ENCODE measurements around the gene RUNX3.

The RUNX3 gene

DNA sequence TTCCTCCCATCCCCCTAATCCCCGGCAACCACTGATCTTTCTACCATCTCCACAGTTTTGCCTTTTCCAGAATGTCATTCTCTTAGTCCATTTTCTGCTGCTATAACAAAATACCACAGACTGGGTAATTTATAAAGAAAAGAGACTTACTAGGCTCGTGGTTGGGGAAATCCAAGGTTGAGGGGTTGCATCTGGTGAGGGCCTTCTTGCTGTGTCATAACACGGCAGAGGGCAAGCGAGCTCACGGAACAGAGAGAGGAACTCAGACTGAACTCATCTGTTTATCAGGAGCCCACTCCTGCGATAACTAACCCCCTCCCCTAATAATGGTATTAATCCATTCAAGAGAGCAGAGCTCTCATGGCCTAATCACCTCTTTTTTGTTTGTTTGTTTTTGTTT, 52.0 kb downstream of the RUNX3 start:
- DNase-seq: no peak

DNA sequence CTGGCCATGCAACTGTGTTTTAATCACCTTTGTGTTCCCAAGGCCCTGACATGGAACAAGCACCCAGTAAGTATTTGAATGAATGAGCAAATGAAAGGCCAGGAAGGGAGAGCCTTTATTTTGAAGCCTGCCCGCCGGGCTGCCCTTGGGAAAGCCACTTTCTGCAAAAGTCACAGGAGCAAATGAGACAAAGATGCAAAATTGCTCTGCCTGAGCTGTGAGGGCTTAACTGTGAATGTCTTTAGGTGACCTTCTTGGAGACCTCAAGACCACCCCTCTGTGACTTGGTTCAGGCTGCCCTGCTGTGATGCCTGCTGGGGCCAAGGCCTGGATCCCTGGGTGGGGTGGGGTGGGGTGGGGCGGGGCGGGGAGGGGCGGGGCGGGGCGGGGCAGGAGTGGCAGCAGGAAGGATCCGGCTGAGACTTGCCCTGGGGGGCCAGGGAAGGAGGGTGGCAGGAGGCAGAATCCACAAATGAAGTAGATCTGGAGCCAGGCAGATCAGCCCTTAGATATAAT, 54.0 kb downstream of the RUNX3 start:
- no peak for DNase-seq

DNA sequence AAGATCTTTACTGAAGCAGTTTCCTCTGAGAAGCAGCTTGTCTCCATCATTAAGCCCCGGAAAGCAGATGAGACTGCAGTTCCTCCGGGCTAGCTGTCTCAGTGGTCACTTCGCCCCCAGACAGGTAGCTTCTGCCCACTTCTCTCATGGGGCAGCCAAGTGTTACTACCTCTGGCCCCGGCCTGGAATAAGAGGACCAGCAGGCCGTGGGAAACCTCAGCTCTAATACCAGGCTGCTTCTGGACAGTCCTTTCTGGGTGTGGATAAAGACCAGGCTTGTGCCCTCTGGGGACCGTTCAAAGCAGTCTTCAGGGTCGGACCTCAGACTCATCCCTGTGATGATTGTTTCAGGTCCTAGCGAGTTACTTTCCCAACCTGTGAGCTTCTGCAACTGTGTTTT, 54.8 kb downstream of the RUNX3 start:
- no peak for DNase-seq

DNA sequence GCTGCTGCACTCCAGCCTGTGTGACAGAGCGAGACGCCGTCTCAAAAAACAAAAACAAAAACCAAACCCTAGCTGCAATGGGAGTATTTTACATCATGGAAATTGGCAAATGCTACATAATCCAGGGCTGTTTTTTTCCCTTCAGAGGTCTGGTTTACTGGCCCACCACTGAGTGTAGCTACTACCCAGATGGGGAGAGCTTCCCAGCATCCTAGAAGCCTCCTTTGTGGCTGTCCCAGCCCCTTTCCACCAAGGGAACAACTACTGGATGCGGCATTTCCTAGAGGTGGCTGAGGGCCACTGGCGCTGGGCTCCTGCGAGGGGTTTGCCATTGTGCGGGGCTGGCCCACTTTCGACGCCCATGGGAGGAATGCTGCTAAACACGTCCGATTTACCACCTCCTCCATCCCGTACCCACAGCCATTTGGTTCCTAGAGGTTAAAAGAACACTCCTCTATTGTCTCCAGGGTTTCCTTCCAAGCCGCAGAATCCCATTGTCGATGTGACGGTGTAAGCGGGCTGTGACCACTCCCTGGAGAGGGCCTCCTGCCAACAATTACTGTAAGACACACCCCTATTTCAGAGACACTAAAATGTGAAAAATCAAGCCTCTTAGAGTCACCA, 55.4 kb downstream of the RUNX3 start:
- DNase-seq: no peak

DNA sequence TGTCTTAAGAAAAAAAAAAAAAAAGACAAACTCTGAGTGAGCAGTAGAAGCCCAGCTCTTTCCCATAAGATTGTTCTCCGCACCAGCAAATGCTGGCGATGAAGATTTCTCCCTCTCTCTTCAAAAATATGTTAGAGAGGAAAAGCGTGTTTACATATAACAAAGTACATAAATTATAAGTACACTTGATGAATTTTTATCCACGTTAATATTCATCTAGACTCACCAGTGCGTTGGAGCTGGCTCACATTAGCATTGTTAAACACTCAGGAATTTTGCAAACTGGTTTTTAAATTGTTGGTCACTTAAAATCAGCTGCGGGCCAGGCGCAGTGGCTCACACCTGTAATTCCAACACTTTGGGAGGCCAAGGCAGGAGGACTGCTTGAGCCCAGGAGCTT, 56.0 kb downstream of the RUNX3 start:
- no peak for DNase-seq

DNA sequence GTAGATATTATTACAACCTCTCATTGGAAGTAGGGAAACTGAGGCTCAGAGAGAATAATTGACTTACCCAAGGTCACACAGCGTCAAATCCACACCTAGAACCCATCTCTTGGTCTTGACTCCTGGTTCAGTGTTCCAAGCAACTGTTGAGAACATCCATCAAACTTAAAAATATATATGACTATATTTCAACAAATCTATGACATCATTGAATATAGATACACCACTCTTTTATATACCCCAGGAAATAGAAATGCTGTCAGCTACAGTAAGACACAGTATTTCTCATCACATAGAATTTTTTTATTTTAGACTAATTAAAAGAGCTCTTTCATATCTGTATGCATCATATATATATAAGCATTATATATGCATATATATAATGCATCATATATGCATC, 56.9 kb downstream of the RUNX3 start:
- DNase-seq: no peak

DNA sequence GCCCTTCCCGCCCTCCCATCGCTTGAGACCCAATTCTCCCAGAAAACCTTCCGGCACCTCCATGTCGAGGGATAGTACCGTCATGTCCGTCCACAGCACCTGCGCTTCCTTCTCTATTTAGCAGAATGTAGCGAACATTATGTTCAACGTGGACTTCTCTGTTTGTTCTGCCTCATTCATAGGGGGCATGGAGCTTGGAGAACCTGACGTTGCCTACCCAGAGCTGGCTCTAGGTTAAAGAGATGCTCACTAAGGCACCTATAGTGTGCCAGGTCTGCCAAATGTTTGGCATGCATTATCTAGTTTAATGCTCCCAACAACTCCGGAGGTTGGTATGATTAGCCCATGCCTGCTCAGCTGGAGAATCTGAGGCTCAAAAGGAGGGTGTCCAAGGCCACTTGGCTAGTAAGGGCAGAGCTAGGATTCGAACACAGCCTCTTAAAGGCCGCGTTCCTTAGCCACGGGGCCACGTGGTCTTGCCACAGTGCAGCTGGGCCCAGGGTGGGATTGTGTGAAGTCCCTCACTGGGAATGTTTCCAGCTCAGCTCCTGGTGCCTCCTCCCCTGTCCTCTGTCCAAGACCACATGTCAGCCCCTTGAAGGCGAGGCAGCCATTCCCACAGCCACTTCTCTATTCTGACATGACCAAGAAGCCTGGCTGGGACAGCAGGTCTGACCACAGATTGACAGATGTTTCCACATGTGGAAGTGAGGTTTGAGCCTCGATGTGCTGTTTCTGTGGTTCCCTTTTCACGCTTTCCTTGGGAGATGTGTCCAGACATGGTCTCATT, 57.8 kb downstream of the RUNX3 start:
- no peak for DNase-seq

DNA sequence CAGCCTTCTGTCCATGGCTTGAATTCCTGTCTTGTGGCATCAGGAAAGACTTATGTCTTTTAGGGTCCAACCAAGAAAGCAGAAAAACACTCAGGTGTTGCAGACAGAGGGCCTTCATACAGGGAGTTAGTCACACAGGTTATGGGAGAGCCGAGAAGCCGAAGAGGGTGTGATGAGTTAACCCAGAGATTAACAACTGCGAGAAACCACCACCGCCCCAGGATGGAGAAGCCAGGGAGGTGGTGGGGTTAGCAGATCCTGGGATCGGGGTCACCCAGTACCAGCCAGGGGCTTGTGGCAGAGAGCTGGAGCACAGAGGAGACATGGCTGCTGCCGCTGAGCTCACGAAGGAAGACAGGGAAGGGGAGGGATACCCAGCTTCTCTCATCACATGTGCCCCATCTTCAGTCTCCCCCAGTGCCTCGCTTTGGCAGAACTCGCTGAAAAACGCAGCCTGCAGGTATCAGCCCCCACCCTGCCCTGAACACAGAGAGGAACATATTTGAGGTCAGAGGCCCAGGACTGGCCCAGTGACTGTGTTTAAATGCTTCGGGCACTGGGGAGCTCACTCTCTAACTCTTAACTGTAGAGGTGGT, 58.7 kb downstream of the RUNX3 start:
- DNase-seq: no peak

DNA sequence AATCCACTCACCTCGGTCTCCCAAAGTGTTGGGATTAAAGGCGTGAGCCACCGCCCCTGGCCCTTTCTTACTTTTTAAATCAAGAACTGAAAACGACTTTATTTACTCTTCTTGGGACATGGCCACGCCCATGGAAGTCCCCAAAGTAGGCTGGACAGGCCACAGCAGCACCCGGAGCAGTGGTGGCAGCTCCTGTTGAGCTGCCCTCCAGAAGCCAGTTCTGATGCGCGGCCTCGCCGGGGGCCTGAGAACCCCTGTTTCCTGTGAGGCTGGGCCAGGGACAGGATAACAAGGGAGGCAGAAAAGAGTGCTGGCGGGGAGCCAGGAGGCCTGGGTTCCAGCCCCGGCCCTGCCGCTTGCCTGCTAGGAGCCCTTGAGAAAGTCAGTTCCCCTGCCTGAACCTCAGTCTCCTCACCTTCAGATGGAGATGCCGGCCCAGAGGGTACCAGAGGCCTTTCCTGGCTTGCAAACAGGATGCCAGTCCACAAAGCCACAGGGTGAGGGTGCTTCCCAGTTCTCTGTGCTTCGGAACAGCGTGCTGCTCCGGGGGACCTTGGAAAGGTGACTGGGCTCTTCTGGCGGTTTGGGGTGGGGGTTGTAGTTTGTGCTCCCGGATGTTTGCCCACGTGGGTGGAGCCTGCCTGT, 59.4 kb downstream of the RUNX3 start:
- DNase-seq: no peak

DNA sequence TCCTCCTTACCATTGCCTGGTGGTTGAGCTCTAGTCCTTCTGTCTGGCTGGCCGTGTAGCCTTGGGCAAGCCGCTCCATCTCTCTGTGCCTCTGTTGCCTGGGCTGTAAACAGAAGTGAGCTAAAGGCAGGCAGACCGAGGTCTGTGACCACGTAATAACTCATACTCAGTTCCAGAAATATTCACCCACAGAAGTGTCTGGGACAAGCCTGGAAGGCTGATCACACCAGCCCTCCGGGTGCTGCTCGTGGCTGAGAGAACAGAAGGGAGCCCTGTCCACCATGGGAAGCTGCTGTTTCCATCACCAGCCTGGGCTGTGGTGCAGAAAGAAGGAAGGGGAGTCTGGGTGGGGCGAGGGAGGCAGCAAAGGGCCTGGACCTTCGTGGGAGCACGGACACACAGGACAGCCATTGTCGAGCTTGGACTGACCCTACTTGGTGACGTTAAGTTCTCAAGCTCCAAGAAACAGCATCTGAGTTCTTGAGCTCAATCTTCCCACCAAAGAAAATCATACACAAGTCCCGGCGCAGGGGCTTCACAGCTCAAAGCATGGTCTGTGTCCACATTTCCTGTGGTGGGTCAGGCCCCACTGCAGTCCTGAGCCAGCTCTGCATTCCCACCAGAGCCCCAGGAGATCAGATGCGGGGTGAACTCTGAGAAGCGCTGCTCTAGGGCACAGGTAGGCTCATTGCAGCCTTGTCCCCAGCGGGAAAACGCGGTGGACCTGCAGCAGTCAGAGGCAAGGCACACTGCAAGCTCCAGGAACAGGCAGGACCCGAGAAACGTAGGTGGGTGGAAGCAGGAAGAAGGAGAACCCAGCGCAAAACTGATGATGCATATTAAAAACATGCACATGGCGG, 61.8 kb downstream of the RUNX3 start:
- no peak for DNase-seq

DNA sequence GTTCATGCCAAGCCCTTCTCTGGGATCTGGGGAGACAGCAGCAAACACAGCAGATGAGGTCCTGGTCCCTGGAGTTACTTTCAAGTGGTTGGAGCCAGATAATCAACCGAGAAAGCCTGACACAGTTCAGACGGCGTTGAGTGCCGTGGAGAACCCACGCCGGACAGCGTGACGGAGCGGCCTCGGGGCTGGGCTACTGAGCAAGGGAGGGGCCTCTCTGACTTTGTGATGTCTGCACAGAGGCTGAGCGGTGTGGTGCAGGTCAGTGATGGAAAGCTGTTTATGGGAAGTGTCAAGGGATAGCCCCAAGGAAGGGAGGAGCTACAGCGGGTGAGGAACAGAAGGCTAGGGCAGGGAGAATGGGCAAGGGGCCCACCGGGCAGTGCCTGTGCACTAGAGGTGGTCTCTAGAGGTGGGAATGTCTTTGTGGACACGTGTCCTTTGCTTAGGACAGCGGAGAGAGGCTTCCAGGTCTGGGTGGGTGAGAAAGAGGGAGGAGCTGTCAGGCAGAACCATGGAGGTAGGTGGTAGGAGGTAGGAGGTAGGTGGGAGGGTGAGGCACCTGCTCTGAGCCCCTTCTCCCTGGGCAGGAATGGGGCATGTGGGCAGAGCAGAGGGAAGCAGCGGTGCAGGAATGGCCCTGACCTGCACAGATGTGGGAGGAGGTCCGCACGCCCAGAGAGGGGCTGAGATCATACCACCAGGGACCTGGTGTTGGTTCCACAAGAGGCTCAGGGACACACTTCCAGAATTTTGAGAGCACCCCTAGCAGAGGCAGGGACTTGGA, 62.8 kb downstream of the RUNX3 start:
- no peak for DNase-seq

DNA sequence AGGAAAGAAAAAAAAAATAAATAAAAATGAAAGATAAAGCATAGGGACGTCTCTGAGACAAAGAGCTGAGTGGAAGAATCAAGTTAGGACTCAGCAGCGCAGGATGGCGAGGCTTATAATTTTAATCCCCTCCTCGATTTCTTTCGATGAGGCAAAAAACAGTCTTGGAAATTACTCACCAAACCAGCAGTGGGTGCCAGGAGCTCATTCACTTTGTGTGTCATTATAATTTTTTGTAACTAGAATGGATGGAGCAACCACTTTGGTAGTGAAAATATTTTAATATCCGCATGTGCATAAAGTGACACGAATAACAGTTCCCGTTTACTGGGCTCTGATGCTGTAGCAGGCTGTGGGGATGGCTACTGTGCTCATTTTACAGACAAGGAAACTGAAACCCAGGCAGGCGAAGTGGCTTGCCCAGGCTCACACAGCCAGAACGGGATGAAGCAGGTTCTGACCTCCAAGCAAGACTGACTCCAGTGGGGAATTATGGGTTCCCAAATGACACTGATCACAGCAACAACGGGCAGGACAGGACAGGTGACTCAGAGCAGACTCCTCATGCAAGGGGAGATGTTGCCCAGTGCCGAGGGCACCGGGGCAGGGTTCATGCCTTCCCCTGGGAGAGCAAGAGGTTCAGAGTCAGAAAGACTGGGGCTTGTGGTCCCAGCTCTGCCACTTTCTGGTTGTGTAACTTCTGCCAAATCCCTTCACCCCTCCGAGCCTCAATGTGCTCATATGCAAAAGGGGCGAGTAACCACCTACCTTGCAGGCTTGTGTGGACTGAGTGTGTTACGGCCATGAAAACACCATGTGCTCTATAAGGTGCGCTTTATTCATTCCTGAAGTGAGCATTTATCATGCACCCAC, 63.6 kb downstream of the RUNX3 start:
- no peak for DNase-seq

DNA sequence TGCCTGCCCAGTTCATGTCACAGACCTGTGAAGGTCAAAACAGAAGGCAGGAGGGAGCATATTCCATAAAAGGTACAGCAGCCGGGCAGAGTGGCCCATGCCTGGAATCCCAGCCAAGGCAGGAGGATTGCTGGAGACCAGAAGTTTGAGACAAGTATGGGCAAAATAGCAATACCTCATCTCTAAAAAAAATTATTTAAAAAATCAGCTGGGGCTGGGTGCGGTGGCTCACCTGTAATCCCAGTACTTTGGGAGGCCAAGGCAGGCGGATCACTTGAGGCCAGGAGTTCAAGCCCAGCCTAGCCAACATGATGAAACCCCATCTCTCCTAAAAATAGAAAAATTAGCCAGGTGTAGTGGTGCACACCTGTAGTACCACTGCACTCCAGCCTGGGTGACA, 64.5 kb downstream of the RUNX3 start:
- no peak for DNase-seq

DNA sequence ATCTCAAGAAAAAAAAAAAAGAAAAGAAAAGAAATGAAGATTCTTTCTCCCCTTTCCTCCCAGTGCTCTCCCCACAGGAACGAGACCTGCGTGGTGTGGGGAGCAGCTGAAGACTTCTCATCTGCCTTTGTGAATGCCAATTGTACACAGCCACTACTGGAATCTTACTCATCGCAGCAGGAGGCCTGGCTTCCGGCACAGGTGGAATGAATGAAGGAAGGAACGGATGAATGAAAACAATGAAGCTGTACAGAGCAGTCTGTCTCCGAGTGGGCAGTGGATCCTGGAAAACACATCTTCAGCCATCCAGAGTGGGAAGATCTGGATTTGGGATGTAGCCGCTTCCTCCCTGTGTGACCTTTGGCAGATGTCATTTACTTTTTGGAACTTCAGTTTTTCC, 64.9 kb downstream of the RUNX3 start:
- DNase-seq: no peak

DNA sequence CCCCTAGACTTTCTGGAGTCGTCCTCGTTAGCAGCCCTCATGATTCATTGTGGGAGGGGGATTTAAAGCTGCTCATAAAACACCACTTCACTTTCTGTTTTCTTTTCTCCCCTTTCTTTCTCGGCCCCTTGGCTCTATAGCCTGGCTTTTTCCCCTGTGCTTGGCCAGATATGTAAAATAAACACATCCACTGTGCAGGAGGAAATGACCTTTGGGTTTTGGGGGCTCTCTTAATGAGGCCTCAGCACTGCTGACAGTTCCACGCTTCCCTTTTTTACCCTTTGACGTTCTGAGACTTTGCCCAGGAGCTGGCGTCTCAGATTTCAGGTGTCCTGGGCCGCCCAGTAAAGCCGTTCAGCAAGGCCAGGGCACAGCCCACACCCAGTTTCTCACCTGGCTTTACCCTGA, 65.7 kb downstream of the RUNX3 start:
- peak; percentile 16 for DNase-seq

DNA sequence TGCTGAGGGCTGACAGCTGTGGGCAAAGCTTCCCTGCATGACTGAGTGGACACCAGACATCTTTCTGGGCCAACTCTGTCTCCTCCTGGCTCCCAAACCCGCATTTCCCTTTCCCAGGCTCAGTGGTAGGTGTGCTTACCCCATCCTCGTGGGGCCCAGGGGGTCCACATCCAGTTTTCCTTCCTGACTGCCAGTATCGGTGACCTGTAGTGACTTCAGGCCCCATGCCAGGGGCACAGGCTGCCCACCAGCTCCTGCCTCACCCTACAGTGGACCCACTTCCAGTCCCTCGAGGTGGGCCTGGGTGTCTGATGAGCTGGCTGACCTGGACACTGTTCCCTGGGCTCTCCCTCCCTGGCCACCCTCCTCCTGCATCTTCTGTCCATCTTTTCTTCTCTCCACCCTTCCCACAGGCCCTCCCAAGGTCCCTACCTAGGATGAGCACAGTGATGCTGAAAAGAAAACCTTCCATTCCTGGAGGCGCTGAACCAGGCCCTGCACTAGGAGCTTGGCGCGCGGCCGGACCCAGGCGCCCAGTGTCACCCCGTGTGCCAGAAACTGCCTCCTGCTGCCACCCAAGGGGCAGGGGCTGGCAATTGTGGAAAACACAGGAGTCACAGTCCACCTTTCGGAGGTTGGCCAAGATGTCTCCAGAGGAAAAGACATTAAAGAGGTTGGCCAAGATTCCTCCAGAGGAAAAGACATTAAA, 67.1 kb downstream of the RUNX3 start:
- DNase-seq: no peak

DNA sequence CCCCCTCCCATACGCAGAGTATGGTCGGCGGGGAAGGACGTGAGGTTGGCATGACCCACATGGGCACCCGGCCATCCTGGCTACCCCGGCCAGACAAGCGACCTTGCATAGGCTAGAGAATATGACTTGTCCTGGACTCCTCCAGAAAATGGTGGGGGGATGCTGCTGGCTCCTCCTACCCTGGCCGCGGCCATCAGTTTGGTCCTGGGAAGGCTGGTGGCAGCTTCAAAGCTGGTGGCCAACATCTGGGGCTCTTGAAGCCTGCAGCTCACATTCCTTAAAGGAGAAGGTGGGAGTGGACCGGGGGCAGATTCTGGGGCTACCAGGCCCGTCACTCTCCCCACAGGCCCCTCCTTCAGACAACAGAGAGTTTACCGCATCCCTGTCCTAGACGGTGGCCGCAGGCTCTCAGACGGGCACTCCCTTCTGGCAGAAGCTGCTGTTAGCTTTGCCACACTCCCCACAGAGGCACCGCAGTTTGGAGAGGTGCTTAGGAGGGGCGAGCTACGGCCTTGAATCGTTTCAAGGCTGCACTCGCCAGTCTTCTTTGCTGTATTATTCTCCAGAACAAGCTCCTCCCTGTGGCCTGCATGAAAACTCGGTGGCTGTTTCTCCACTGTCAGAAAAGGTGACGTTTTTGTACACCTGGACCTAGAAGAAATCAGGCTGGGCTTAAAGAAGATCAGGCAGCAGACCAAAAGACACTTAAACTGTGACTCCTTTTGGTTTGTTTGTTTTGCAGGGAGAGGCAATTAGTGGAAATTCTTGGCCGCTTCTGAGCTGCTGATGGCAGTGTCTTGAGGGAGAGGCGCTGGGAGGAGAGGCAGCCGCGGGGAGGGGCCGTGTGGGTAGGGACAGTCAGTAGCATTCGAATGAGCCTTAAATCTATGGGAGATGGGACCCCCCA, 68.0 kb downstream of the RUNX3 start:
- peak; percentile 38 for DNase-seq

DNA sequence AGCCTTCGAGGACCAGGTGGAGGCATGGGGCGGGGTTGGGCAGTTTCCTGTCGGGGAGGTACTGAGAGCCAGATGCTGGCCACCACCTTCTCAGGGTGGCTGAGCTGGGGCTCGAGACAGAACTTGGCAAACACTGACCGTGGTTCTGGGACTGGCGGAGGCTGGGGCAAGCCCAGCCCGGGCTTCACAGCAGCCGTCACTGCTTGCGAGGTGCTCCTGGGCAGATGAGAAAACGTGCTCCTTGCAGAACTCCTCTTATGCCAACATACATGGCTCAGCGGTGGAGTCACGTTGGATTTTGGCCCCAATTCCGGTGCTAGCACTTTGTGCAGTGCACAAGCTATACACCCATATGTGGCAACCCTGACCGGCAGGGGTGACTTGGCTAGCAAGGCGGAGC, 69.2 kb downstream of the RUNX3 start:
- no peak for DNase-seq
